HG02759 (cell line): Measurements from ENCODE around the gene EPHB2.

Source experiments
- ATAC-seq: cut with Tn5 transposase; IDR thresholded peaks from one replicate; pipeline ENCODE4 v1.9.1; 2021; ENCODE audit warnings: mild to moderate bottlenecking, moderate library complexity; ENCODE audit not compliant: unreplicated experiment

Gene EPHB2

DNA sequence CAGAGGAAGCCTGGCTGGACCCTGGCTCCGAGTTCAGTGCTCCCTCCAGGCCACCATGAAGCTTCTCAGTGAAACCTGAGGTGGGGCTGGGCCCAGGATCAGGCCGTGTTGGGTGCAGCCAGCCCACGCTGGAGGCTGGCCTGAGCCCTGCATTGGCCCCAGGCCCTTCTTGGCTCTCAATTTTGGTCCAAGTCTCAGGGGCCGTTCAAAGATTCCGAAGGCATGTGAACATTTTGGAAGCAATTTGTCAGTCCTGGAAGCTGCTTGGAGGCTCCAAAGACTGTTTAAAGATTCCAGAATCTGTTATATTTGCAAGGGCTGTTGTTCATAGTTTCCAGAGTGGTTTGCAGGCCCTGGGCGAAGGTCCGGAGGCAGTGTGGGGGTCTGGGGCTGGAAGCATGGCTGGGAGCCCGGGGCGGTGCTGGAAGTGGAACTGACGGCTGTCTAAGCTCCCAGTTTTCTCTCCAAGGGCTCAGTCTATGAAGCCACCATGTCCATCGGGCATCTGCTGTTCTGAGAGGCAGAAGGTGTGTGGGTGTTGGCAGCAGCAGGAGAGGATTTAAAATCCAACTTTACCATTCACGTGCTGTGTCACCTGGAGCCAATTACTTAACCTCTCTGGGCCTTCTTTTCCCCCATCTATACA, 104.9 kb downstream of the EPHB2 start:
- no peak for ATAC-seq

DNA sequence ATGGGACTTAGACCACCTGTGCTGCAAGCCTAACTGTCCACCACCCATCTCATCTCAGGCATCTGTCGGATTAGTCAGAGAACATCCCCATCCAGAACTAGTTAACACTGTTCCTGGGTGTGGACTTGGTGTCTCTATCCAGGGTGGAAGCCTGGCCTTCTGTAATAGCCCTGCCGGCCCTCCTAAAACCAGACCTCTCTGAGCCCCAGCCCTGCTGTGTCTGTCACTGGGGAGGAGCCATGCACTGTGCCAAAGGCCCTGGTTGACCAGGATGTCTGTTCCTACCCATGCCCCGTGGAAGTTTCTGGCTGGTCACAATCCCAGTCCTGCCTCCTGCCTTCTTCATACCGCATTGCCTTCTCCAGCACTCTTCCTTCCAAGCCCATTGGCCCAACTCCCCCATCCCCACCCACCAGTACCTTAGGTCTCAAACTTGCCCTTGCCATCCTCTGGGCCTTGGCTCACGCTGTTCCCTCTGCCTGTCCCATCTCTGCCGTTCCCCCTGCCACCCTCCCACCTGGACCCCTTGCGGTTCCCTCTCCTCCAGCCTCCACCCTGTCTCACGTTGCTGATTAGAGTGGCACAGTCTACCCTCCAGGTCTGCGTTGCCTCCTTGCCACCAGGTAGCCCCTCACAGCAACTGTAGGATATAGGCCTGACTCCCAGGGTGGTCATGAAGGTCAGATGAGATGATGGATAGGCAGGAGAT, 105.6 kb downstream of the EPHB2 start:
- ATAC-seq, result no peak

DNA sequence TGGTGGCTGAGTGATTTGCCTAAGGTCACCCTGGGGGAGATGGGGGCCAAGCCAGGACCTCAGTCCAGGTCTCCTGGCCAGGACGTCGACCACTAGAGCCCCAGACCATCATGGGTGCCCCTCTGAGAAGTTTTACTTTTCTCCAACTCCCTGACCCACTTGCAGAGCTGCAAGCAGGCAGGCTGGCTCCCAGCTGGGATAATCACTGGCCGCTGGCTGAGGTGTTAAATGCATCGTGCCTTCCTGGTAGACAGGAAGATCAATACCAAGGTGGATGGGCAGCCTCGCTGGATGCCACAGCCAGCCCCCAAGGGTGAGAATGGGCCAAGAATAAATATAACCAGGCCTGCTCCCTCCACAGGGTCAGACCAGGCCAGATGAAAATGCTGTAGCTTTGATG, 106.2 kb downstream of the EPHB2 start:
- no peak for ATAC-seq

DNA sequence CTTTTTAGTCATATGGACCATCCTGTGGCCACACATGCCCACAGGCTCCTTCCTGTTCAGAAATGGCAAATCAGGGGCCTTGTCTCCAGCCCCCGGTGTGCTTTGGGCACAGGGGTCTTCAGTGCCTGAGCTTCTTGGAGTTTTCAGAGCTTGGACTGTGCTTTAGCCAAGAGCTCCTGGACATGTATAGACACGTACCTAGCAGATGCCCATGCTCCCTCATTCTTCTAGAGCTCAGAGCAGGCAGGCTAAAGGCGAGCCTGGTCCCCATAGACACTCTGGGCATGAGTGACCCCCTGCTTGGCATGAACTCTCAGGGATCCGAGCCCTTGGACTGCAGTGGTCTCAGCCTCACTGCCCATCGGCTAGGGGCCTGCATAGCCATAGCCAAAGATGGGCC, 106.8 kb downstream of the EPHB2 start:
- no peak for ATAC-seq

DNA sequence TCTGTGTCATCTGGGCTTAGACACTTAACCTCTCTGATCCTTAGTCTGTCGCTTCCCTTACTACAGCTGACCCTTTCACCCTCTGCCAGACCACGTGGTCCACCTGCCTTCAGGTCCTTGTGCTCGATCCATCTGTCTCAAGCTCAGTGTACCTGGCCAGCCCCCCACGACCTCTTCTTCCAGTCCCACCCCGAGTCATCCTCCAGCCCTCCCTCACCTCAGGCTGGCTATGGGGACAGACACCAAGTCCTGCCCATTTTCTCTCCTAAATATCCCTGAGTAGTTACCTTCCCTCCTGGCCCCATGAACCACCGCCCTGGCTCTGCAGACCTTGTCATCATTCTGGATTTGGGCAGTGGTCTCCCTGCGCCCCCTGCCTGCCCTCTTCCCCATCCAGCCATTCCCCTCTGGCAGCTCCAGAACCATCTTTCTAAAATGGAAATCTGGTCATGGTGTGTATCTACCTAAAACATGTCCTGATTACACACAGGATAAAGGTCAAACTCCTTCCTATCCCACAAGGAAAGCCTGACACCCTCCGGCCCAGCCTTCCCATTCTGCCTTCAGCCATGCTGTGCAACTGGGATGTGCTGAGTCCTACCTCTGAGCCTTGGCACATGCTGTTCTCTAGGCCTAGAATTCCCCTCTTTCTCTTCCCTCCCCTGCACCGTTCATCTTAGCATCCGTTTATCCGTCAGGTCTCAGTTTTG, 107.6 kb downstream of the EPHB2 start:
- ATAC-seq, result no peak

DNA sequence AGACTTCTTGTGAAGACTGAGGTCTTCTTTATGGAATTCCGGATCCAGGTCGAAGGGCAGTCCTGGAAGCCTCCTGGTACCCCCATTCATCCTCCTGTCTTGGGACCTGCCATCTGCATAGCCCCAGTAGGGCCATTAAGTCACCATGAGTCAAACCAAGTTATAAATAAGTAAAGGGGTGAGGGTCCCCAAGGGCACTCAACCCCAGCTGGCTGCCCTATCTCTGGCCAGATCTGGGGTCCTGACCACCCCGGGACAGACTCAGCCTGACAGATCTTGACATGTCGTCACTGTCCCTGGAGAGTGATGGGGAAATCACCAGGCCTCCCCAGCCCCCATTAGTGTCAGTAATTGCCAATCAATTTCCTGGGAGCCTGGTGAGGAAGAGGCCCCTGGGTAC, 108.7 kb downstream of the EPHB2 start:
- ATAC-seq, result no peak

DNA sequence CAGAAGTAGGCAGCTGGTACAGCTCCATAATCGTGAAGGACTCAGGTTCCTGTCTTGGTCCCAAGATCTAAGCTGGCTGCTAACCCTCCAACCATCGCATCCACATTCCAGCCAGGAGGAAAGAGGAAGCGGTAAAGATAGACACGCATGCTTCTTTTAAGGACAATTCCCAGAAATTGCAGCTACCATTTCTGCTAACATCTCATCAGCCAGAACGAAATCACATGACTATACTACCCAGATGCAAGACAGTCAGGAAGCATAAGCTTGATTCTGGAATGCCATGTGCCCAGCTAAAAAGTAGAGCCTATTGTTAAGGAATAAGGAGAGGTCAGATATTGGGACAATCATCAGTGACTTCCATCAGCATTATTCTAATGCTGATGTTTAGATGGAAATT, 110.4 kb downstream of the EPHB2 start:
- ATAC-seq, result no peak

DNA sequence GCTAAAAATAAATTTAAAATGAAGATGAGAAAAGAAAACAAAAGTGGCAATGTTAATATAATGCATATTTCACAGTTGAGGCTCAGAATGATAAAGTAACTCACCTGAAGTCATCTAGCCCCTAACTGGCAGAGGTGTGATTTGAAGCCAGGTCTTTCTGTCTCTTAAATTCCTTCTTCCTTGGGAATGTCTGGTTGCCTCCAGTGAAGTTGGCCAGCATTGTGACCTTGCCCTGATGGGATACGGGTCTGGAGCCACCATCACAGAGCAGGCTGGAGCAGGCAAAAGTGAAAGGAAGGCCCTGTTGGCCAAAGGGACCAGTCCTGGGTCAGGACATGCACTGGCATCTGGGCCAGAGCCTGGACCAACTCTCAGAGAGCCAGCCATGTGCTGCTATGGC, 111.7 kb downstream of the EPHB2 start:
- ATAC-seq, result no peak

DNA sequence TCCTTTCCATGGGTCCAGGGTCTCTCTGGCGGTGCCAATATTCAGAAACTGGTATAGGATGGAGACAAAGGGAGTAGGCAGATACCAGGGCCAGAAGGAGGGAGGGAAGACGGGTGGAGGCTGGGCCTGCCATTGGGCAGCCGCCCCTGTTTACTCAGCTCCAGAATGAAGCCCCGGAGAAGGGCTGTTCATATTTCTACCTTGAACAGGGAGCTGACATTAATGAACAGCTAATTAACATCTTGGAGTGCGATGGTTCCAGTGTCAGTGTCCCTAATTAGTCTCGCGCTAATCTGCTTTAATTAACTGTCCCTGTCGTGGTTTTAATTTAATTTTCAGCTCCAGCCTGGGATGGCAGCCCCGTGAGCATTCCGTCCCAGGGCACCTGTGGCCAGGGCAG, 113.8 kb downstream of the EPHB2 start:
- no peak for ATAC-seq

DNA sequence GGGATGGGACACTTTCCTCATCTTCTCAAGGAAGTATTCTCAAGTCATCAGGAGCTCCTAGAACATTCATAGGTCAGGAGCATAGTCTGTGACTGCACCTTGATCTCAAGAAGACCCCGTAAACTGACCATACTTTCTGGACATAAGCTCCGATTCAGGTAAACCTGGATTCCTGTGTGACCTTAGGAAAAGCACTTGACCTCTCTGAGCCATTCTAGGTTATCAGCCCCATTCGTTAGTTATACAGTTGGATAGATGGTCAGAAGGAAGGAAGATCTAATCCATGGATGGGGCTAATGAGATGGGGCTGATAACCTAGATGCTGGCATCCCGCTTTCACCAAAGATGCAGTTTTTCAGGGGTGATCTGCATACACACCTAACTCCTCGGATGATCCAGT, 114.3 kb downstream of the EPHB2 start:
- ATAC-seq, result no peak

DNA sequence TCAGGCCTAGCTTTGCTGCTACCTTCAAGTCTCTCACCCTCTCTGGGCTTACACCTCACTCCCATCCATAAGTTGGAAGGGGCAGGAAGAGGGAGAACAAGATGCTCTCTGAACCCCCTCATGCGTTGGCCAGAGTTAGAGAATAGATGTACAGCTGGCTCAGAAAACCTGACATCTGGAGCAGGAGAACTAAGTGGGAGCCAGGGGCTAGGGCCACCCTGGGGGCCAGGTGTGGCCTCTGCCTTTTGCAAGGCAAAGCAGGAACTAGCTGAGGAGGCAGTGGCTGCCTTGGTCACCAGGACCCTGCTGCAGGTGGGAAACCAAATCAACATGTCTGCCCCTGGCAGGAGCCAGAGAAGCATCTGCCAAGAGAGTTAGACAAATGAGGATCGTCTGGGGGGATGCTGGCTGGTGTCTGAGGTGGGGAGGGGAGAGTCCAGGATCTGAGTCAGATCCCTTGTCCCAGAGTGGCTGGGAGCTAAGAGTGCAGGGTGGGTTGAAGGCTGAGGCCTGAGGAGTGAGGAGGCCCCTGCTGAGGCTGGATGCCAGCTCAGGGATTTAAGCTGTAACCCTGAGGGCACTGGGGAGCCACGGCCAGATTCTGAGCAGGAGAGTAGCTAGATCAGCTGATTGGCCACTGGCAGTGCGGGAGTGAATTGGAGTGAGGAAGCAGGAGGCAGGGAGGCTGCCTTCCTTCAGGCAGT, 115.0 kb downstream of the EPHB2 start:
- ATAC-seq, result no peak

DNA sequence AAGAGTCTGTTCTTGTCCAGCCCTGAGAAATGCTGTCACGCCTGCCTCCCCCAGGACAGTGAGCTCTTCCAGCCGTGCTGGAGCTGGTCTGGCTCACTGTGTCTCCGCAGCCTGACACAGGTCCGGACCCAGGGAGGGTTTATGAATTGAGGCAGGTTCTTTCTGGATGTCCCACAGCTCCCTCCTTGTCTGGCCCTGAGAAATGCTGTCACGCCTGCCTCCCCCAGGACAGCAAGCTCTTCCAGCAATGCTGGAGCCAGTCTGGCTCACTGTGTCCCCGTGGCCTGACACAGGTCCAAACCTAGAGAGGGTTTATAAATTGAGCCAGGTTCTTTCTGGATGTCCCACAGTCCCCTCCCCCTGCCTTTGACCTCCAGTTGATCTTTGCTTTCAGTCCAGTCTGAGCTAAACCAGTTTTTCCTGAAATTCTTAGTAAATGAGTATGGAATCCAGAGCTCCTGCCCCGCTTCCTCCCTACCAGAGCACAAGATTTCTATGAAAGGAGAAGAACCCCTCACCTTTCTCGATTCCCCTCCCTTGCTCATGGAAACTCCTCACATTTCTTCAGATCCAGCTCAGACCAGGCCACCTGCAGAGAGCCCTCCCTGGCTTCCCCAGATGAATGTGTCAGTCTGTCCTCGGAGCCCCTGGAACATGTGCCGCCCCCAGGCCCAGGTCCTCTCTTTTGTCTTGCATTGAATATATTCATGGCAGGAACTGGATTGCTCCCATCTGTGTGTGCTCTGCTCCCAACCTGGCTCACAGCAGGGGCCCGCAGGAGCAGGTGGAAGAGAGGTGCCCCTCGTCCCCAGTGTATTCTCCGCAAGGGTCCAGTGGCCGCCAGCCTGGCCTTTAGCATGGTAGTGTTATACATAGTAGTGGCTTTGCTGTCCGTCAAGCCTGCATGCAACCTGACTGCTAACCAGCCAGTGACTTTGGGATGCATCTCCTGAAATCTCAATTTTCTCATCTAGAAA, 116.3 kb downstream of the EPHB2 start:
- no peak for ATAC-seq

DNA sequence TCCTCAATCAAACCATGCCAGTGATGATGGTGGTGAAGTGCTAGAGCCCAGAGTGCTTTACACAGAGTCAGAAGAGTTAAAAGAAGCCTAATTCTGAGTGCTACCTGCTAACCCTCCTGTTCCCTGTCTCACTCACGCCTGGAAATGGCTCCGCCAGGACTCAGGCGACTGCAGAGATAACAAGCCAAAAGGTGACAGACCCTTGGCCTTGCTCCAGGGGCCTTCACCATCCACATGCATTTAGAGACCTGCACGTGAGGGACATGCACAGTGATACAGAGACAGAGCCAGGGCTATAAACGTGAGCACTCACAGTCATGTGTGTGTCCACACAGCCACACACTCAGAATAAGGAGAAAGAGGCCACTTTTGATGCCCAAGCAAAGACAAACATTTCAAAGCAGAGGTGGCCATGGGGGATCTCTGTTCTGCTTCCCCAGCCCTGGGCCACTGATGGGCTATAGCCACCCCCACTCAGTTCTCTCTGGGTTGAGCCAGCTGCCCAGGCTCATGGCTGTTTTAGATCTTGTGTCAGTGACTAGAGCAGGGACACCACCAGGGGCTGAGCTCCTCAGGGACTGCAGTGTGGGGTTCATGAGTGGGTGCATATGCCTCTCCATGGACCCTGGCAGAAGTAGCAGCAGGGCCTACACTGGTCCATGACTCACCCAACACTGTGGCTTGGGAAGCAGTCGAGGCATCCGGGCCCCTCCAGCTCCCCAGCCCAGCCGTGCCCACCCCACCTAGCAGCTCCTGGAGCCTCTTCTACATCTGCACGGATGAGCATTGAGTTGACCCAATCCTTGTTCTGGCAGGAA, 117.2 kb downstream of the EPHB2 start:
- ATAC-seq, result no peak

DNA sequence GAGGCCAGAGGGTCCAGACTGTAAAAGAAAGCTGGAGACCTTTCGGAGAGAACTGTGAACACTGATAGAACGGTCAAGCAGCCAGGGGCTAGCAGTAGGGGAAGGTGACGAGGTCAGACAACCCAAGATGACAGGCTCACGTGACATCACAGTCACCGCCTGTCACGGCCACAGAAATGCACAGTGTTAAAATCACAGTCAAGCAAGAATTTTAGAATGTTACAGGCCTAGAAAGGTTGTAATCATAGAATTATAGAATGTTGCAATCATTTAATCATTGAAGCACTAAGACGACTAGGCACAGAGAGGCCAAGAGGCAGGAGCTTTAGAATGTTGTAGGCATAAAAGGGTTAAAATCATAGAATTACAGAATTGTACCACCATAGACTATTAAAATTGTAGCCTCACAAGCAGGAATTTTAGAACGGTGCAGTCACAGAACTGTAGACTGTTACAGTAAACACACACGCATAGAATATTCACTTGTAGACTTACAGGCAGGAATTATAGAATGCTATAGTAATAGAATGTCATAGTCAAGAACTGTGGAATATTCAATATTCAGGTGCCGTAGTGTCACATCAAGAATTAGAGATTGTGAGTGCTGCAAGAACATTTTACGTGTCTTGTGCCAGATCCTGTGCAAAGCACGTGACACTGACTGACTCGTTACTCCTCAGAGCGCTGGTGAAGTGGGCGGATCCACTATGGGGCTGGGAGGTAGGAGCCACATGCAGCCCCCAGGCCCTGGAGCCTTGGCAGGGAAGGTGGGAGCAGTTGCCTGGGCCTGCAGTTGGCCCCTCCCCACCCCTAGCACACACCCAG, 118.1 kb downstream of the EPHB2 start:
- no peak for ATAC-seq

DNA sequence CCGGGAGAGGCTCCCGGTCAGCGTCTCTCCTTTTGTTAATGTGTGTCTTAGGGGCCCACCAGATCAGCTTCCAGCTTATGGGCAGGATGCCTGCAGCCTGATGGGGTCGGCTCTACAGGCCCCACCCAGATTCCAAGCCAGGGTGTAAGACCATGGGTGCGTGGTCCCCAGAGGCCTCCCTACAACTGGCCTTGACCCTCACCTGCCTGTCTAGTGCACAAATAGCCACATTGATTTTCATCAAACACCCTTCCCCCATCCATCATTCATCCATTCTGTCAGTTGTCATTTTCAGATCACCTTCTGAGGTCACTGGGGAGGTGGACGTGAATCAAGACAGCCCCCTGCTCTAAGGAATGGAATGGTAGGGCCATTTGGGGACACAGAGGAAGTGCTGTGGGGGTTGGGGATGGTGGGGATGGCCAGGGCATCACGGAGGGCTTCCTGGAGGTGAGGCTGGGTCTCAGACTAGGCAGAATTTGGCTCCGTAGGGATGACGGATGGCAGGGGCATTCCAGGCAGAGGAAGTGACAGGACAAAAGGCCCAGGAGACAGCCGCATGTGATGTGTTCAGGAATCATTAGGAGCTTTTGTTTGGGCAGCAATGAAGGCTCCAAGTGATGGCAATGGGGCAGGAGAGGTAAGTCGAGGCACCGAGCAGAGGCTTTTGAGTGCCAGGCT, 118.8 kb downstream of the EPHB2 start:
- ATAC-seq, result no peak

DNA sequence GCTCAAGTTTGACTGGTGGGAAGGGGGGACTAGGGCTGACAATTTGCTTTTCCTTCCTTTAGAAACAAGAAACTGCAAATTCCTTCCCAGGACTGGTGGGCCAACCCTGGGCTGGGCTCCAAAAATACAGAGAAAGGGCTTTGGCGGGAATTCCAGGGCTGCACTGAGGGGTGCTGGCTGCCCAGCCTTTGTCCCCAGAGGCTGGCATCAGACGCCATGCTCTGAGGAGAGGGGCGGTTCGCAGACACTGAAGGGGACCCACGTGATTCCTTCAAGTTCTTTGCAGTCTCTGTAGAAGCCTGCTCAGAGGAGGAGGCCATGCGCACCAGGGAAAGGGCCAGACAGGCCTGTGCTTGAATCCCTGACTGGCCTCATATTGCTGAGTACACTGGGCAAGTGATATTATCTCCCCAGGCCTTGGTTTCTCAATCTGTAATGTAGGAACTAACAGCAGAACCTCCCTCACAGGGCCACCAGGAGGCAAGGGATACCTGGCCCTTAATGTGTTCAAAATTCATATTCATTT, 119.5 kb downstream of the EPHB2 start:
- no peak for ATAC-seq

DNA sequence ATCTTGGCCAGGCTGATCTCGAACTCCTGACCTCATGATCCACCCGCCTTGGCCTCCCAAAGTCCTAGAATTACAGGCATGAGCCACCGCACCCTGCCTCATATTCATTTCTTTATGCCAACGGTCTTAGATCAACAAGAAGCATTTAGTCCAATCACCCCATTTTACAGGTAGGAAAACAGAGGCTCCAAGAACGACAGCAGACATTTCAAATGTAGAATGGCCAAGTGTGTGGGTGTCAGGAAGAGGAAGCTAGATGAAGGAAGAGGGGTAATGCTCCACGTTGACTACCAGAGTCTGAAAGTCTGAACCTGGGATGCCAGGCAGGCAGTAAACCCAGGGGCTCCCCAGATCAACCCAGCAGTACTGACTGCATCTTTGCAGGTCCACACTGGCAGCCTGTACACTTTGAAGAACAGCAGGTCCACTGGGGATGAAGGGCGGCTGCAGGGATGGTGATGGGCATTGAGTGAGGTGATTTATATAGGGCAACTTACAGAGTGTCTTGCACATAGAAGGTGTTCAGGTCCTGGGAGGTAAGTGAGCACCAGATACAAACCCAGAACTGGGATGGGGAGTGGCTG, 120.2 kb downstream of the EPHB2 start:
- no peak for ATAC-seq
